Activated CD4-positive, alpha-beta T cell treated with anti-CD3 and anti-CD28 coated beads for 24 hours (primary cell): ENCODE data around the gene RGS6.

Source experiments
- DNase-seq, 2 donors: peaks; one replicate each; pipeline ENCODE4 v3.0.0-alpha.2; 2020; ENCODE audit warnings: low read depth in 2 of 2

RGS6 gene

DNA sequence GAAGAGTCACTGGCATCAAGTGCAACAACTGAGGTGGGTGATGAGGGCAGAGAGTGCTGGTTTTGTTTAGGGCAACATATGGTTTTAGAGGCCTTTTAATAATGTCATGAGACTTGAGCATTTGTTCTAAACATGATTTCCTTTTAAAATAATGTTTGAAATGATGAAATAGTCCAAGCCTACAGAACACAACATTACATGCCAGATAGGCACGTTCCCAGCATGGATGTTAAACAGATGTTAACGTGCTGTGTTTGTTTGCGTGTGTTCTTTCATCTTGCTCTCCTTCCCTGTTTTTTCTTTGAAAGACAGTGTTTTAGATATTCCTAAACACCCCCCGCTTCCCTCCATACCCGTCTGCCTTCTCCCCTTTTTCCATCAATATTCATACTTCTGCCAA lies 82.3 kb downstream of the RGS6 start:
- DNase-seq, result no peak

DNA sequence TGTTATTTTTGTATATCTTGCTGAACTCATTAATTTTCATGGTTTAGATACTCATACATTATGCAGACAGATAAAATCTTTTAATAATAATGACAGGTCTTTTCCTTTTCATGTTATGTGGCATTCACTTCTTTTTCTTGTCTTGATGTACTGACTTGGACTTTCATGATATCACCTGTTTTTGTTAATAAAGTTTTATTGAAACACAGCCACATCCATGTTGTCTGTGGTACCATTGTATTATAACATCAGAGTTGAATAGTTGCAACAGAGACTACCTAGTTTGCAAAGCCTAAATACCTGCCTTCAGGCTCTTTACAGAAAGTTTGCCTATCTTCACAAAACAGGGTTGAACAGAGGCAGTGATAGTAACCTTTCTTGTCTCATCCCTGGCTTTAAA lies 85.1 kb downstream of the RGS6 start:
- DNase-seq, result no peak

DNA sequence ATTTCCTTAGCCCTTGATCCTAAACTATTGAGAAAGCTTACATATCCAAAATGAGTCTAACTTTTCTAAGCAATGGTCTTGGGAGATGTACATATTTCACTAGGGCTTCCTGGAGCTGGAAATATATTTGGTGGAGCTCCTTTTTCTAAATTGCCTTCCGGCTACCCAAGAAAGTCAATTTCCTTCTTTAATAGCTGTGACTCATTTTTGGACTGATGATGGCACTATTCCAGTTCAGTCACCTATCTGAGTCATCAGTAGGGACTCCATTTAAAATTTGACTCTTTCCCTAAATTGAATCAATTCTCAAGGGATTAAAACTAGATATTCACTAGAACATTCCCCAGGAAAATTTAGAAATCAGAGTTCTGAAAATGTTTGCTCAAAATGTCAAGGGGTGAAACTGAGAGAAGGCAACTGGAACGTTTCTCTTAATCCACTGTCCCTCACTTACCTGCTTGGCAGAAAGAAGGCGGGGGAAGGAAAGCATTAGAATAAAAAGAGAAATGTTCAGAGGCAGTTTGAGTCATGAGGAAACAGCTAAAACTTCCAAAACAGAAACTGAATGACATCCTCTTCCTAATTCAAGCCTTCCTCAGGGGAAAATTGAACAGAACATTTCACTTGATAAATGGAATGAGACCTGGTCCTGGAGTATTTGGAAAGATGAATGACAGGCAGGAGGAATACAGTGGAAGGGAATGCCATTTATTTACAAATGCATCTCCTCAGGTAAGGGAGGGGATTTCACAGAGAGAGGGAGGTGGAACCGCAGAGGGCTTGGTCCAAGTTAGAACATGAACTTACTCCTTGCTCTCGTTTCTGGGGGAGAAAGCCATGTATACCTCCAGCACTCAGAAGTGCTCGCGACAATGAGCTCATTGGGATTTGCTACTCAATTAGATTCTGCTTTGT lies 91.2 kb downstream of the RGS6 start:
- DNase-seq, result no peak

DNA sequence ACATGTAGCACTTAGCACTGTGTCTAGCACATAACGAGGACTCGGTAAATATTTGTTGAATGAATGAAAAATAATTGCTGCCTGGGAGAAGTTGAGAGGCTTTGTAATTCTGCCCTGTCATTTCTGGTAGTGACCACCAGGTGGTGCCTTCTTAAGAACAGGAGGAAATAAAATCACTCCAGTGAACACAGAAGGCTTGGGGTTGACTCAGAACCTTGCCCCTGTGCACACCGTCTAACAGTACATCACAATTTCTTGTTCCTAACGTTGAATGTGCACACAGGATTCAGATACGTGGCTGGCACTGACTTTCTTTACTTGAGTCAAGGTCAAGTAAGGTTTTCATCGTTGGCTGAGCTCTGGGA lies 91.8 kb downstream of the RGS6 start:
- peak; percentile 1 to 8 for DNase-seq

DNA sequence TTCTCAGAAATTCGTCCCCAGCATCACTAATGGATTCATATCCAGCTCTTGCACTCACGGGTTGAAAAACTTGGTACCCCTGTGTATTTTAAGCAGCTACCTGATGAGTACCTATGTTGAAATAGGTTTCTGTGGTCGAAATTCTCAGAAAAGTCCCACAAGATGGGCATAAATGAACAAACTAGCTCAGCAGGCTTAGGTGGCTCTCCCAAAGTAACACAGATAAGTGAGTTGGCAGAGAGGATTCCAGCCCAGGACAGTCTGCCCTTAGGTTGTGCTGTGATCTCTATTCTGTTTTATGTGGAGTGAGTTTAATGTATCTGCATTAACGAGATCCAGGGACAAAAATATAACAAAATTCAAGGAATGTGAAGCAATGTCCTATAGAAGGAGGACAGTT lies 92.3 kb downstream of the RGS6 start:
- no peak for DNase-seq

DNA sequence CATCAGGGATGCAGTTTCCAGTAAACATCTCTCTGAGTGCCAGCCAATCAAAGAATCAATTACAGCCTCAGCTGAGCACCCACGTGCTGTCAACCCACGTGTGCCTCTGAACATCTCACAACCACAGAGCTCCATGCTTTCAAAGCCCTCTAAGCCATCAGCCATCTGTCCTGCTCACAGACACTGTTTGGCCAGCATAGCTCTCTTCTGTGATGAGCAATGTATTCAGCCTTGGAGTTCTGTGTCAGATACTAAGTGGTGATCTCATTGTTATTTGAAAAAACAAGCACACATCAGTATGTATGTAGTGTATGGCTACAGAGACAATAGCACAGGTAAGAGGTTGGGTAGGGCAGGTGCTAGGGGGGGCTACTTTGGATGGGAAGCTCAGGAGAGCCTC lies 94.3 kb downstream of the RGS6 start:
- no peak for DNase-seq

DNA sequence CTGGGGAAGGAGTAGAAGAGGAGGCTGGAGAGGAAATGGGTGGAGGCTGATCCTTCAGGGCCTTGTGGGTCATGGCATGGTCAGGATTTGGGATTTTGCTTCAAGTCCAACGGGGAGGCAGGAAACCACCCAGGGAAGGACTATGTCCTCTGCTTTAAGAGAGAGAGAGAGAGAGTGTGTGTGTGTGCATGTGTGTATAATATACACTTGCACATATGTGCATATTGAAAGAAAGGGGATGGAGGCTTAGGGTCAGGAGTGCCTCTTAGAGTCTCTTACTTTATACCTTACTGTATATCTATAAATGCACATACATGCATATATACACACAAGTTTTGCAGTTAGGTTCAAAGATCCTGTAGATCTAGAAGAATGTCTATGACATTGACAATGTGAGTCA lies 94.8 kb downstream of the RGS6 start:
- DNase-seq, result no peak

DNA sequence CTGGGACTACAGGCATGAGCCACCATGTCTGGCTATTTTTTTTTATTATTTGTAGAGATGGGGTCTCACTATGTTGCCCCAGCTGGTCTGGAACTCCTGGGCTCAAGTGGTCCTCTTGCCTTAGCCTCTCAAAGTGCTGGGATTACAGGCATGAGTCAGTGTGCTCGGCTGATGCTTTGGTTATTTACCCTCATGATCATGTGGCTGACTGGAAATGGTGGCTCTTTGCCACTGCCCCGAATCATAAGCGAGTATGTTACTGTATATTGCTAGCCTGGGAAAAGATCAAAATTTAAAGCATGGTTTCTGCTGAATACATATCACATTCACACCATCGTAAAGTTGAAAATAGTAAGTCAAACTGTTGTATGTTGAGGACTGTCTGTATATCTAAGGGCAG lies 101.1 kb downstream of the RGS6 start:
- DNase-seq, result no peak

DNA sequence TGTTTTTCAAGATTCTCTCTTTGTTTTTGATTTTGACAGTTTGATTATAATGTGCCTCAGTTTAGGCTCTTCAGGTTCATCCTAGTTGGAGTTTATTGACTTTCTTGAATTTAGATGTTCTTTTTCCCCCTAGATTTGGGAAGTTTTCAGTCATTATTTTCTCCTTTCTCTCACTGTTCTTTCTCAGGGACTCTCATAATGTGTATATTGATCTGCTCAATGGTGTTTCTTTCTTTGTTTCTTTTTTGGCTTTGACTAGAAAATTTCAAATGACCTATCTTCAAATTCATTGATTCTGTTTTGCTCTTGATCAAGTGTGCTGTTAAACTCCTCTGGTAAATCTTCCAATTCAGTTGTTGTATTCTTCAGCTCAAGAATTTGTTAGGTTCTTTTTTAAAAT lies 108.3 kb downstream of the RGS6 start:
- DNase-seq, result no peak

DNA sequence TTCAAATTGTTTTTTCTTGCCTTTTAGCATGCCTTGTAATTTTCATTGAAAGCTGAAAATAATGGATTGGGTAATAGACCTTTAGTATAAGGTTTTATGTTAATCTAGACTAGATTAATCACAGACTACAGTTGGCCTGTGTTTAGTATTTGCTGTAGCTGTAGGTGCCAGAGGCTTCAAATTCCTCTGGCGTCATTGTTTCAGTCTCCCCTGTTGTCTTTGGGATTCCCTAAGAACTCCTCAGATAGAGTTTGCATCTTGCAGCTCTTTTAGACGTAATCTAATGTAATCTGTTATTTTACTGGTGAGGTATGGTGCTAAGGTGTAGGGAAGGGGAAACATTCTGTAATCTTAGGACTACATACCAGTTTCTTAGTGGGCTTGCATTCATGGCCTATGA lies 113.0 kb downstream of the RGS6 start:
- no peak for DNase-seq

DNA sequence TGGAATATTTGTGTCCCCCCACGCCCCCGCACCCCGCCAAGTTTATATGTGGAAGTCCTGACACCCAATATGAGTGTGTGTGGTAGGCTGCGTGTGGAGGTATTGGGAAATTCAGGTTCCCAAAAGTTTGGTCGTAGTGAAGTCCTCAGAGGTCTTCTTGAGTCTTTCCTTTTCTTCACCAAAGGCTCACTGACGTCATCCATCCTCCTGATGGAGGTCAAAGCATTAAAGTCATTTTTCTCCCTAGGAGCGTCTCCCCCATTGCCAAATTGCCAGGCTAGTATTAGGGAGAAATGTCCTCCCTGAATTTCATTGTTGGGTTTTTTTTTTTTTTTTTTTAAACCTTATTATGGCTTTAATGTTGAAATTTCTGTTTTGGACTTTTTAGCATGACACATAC lies 113.7 kb downstream of the RGS6 start:
- DNase-seq, result no peak

DNA sequence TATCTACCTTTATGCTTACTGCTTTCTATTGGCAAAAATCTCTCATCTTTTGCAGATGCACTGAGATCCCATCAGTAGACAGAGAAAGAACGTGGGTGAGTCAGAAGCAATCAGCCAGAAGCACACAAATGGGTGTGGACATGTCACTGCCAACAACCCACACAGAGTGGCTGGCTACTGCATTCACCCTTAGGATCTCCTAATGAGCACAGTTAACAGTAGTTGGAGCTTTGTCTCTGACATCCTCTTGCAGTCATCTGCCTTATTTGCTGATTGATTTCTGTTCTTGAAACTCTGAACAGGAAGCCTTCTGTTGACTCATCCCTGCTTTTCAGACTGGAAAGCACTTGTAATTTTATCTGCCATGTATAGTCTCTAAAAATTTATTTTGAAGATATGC lies 117.2 kb downstream of the RGS6 start:
- DNase-seq, result peak in 1 of 2 donors; percentile 2

DNA sequence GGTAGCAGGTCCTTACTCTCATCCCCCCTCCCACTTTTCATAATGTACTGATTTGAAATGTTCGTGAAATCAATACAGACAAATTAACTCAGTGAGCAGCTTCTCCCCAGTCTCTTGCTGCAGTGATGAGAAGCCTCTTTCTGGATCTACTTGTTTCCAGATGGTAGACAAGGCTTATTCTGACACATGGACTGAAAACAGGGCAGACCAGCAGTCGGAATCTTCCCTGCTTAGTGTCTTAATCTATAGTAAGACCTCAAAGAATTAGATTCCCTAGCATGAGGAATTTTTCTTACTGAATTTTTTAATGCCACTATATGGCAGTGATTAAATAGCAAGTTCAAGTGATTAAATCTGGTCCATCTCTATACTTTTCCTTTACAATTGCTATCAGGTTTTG lies 120.1 kb downstream of the RGS6 start:
- no peak for DNase-seq

DNA sequence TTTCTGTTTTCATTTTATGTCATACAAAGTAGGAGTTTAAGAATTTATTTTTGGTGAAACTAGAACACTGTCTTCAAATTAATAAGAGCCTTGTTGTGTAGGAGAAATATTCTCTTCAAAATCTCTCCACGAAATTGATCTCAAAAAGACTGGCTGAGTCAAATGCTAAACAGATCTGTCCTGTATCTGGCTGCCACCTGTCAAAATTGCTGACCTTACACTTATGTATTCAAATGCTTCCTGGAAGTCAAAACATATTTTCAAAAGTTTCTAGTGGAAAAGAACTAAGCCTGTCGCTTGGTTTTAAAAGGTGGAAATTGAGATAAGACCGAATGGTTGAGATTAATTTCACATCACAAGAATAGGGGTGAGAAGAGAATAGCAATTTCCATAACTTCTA lies 121.4 kb downstream of the RGS6 start:
- no peak for DNase-seq

DNA sequence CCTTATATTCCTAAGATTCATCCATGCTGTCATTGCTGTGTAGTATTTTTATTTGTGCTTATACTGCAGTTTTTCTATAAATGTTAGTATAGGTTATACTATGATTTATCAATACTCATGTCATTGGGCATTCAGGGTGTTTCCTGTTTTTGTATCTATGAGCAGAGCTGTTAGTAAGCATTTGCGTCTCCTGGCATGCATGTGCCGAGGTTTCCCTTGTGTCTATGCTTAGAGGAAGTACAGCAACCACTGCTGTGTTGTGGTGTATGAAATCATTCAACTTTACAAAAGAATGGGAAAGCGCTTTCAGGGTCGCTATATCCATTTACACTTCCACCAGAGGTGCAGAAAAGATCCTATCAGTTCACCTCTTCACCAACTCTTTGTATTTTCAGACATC lies 122.7 kb downstream of the RGS6 start:
- no peak for DNase-seq

DNA sequence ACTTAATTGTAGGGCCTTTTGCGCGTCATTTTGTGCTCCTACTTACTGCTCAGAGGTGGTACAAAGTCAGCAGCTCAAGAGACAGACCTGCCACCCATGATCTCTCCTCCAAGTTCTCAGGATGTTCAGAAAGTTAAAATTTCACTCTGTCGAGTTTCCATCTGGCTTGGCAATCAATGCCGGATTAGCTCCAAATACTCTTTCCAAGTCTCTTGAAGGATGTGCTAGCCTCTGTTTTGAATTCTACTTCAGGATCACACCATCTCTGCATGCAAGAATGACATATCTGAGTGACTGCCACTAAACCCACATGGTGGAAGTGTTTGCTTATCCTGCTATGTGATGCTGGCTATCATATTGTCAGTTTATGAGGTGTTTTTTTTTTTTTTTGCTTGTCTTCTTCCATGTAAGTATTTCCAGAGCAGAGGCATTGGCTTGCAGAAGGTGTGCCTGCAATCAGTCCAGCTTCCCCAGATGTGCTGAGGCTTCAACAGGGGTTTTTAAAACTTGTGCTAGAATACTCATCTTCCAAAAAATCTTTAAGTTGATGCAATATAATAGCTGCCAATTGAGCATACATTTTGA lies 125.6 kb downstream of the RGS6 start:
- DNase-seq, result no peak

DNA sequence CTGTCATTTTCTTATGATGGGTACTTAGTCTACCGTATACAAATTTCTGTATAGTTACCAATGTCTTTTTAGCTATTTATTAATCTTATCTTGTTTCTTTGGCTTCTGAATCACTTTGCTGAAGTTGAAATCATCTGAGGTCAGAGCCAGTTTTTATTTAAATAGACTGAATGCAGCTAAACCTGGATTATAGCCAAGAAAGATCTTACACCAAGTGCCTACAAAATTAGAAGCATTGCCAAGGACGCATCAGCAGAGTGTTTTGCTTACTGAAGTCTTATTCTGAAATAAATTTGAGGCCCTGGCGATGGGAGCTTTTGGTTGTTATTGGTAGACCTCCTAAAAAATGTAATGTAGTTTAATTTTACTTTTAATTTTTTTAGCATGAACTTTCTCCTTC lies 128.2 kb downstream of the RGS6 start:
- DNase-seq, result no peak

DNA sequence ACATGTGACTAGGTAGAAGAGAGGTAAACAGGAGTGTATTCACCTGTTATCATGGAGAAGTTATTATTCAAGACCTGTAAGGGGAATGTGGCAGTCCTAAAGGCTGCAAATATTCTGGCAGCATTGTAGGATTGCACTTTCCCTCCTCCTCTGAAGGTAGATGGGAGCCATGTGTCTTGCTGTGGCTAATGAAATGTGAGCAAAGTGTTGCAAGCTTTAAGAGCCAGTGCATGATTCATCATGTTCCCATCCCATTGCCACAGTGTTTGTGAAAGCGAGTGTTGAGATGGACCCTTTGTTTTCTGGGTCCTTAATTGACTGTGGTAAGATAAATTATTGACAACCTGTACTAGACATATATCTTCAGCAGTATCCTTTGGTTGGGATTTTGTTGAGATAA lies 128.7 kb downstream of the RGS6 start:
- no peak for DNase-seq

DNA sequence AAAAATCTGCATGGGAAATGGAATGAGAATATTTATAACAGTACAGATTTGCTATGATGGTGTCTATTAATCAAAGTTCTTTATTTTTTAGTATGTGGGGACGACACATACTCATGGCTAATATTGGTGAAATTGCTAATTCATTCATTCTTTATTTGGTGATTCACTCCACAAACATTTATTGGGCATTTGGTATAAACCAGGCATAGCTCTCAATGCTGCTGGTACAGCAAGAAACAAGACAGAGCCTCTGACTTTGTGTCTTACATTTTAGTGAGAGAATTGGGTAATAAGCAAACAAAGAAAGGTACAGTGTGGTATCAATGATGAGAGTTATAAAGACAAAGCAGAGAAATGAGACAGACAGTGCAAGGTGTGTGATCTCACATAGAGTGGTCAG lies 129.5 kb downstream of the RGS6 start:
- no peak for DNase-seq

DNA sequence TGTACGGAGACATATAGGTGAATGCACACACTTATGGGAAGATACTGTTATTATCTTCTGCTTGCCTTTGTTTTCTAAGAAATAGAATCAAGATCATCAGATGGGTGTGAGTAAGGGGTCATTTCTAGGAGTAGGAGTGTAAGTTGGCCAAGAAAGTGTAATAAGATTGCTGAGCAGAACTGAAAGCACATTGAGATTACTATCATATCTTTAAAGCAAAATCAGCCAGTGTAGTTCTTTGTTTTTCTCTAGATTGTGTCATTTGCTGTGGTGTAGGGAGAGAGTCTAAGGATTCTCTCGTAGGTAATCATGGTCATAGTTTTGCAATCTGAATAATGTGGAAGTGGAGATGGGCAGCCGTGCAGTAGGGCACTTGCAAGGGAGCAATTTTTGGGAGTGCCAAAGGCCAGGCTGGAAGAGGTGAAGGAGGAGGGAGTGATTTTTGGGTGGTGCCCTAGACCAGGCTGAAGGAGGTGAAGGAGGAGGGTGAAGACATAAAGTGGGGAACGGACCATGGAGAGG lies 131.6 kb downstream of the RGS6 start:
- no peak for DNase-seq

DNA sequence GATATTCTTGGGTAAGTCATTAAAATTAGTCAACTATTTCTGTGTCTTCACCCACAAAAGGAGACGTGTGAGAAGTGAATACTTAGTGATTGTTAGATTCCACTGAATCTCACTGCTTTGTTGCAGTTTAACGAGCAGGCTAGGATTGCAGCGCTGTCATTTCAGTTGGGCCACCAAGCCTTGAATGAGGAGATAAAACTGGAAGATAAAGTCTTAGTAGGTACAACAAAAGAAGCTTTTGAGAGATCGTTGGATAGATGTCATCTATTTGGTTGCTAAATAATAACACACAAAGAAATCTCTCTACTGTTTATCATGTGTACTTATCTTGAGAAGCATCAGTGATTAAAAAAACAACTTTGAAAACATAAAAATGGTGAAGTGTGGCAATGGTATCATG lies 132.3 kb downstream of the RGS6 start:
- no peak for DNase-seq

DNA sequence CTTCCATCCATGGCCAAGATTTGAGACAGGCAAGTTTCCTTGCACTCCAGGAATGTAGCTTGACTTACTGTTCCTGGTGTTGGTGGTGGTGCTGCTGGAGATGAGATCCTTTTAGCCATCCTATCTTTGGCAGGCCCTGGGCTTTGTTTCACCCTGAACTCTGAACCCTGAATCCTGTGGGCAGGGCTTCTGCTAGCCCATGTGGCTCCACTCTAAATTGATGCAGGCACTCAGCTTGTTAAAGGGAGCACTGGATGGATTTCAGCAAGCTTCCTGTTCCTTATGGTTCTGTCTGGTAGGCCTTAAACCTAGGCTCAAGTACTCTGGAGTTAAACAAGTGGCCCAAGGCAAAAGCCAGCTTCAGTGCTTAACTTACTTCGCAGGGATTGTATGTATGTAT lies 138.2 kb downstream of the RGS6 start:
- DNase-seq, result no peak

DNA sequence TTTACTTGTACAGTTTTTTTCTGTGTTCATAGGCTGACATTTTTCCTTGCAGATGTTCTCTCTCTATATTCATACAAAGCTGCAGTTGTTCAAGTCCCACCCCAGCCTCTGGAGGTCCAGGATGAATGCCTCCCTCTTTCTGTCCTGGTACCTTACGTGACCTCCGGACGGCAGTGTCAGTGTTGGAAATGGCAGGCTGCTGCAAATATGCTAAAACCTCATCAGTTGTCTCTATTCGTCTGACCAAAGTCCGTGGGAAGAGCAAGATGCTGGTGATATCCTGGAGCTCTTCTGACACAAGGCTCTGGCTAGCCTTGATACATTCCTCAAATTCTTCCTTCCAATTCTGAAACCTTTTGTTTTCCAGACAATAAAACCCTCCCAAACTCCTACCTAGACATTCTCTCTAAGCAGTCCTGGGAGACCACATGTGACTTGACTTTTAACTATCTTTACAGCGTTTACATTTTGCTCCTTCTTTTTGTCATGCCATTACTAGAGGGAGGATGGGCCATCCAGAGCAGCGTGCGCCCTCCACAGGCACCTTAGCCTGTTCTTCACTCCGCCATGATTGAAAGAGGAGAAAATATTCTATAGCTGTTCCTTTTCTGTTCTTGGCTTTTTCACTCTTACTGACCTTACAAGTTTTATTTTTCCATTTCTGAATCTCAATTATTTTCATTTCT lies 143.6 kb downstream of the RGS6 start:
- no peak for DNase-seq
